ENCODE data around the gene MARVELD3. TPM values are rescaled to one million over a fixed set of nuclear protein-coding genes. Genes with fewer than 3 reads are reported as not detected.
"Not testable (repeated sequence)": the region's sequence is repeated elsewhere in the genome, so short reads cannot be mapped to it uniquely, and the experiment has no call there.

Gene MARVELD3
- polyA plus RNA-seq (11.4 to 17.8 TPM (median 11.6 TPM) in 3 replicates), polyA minus RNA-seq (7.5 to 20.3 TPM (median 13.0 TPM) in 3 replicates)
- 8.4 TPM for polyA plus RNA-seq (2011; ENCODE audit: low read depth)
- 12.0 and 12.4 TPM in 2 replicates for polyA plus RNA-seq (2011; cell fraction: cytosol; rRNA removed)
- polyA plus RNA-seq (2011; cell fraction: nucleus; rRNA removed) = 26.6 and 28.3 TPM in 2 replicates
- 11.6 and 15.9 TPM in 2 replicates for polyA plus RNA-seq (2012; ENCODE audit: low replicate concordance)
- polyA minus RNA-seq (2011; cell fraction: cytosol; rRNA and poly(A)+ RNA removed) = 15.3 TPM
- polyA minus RNA-seq (2011; cell fraction: nucleus; rRNA and poly(A)+ RNA removed) = 13.9 and 16.4 TPM in 2 replicates

GRCh38 chr16:71626018-71626857 lies at the start of gene MARVELD3:
Gene MARVELD3, plus strand, starts transcription at chr16:71626184. Its CDS starts 46 bp downstream, at chr16:71626230.
- Histone ChIP-seq H3K9ac (ENCODE audit: control insufficient read depth, extremely low read depth, insufficient read depth, low read length) (peak within 1 kb of the TSS; percentile 74), H2AFZ (ENCODE audit: control insufficient read depth, low read length) (peak within 1 kb of the TSS; percentile 86), H3K36me3 (ENCODE audit: control insufficient read depth in 2 of 2, extremely low read depth in 1 of 2, insufficient read depth in 2 of 2, low read length in 2 of 2) (no peaks in the 10 kb centered on the region), H4K20me1 (ENCODE audit: control insufficient read depth, extremely low read depth, insufficient read depth, low read length) (no peaks in the 10 kb centered on the region), H3K4me2 (ENCODE audit: control insufficient read depth, extremely low read depth, insufficient read depth, low read depth, low read length) (peak within 1 kb of the TSS; percentile 59), H3K4me1 (ENCODE audit: control insufficient read depth, extremely low read depth, insufficient read depth, low read length) (peaks cover 18% of the 10 kb centered on the region), H3K27me3 (ENCODE audit: control insufficient read depth, extremely low read depth, insufficient read depth, low read length) (no peaks in the 10 kb centered on the region), H3K79me2 (ENCODE audit: control insufficient read depth, insufficient read depth, low read length) (no peaks in the 10 kb centered on the region), H3K27ac (ENCODE audit: control insufficient read depth, insufficient read depth, low read length) (peak within 1 kb of the TSS; percentile 60), H3K9me3 (ENCODE audit: control insufficient read depth, low read depth, low read length) (no peaks in the 10 kb centered on the region), H3K9me1 (ENCODE audit: control insufficient read depth, extremely low read depth, insufficient read depth, low read length) (no peaks in the 10 kb centered on the region), H3K4me3 (ENCODE audit: control insufficient read depth in 2 of 3, extremely low read depth in 1 of 3, insufficient read depth in 2 of 3, low read depth in 1 of 3, low read length in 3 of 3) (peak within 1 kb of the TSS; percentile 79 to 94 (median 90))
- dilution Hi-C loops (cut with MboI; ENCODE audit: extremely low pct_ligation_motif_present, low sequenced_read_pairs) = no loop called here
- DNase-seq (ENCODE audit: low read depth, low spot score) (no peak), FAIRE-seq (no peak)
- TF ChIP-seq EZH2 (IDR thresholded peaks at IDR 0.05; ENCODE audit: low read length) (no peak), CTCF (optimal IDR thresholded peaks at IDR 0.05 in 1 of 3, IDR thresholded peaks at IDR 0.05 in 1 of 3, conservative IDR thresholded peaks at IDR 0.05 in 1 of 3; ENCODE audit: extremely low read depth in 1 of 3, insufficient read depth in 2 of 3, low read length in 3 of 3) (peak in 2 of 3 experiments; percentile 16 to 47)

GRCh38 chr16:71576971-71577370 lies 49.0 kb upstream of the MARVELD3 start, which contains the start of gene TAT:
Gene TAT, minus strand, starts transcription at chr16:71577092. Its CDS starts 677 bp downstream, at chr16:71576415.
- Histone ChIP-seq H3K79me2 (ENCODE audit: control insufficient read depth, insufficient read depth, low read length) (no peaks in the 10 kb centered on the region), H3K4me2 (ENCODE audit: control insufficient read depth, extremely low read depth, insufficient read depth, low read depth, low read length) (no peak within 1 kb of the TSS), H3K27me3 (ENCODE audit: control insufficient read depth, extremely low read depth, insufficient read depth, low read length) (no peaks in the 10 kb centered on the region), H3K9me3 (ENCODE audit: control insufficient read depth, low read depth, low read length) (no peaks in the 10 kb centered on the region), H3K9ac (ENCODE audit: control insufficient read depth, extremely low read depth, insufficient read depth, low read length) (no peak within 1 kb of the TSS), H3K36me3 (ENCODE audit: control insufficient read depth in 2 of 2, extremely low read depth in 1 of 2, insufficient read depth in 2 of 2, low read length in 2 of 2) (no peaks in the 10 kb centered on the region), H3K4me3 (ENCODE audit: control insufficient read depth in 2 of 3, extremely low read depth in 1 of 3, insufficient read depth in 2 of 3, low read depth in 1 of 3, low read length in 3 of 3) (no peak within 1 kb of the TSS), H3K4me1 (ENCODE audit: control insufficient read depth, extremely low read depth, insufficient read depth, low read length) (no peaks in the 10 kb centered on the region), H3K27ac (ENCODE audit: control insufficient read depth, insufficient read depth, low read length) (no peak within 1 kb of the TSS), H3K9me1 (ENCODE audit: control insufficient read depth, extremely low read depth, insufficient read depth, low read length) (no peaks in the 10 kb centered on the region), H4K20me1 (ENCODE audit: control insufficient read depth, extremely low read depth, insufficient read depth, low read length) (no peaks in the 10 kb centered on the region), H2AFZ (ENCODE audit: control insufficient read depth, low read length) (no peak within 1 kb of the TSS)
- TF ChIP-seq CTCF (optimal IDR thresholded peaks at IDR 0.05 in 1 of 3, IDR thresholded peaks at IDR 0.05 in 1 of 3, conservative IDR thresholded peaks at IDR 0.05 in 1 of 3; ENCODE audit: extremely low read depth in 1 of 3, insufficient read depth in 2 of 3, low read length in 3 of 3) = no peak
- TF ChIP-seq EZH2 (IDR thresholded peaks at IDR 0.05; ENCODE audit: low read length) = no peak
- DNase-seq (ENCODE audit: low read depth, low spot score) (no peak), FAIRE-seq (no peak)
- dilution Hi-C loops (cut with MboI; ENCODE audit: extremely low pct_ligation_motif_present, low sequenced_read_pairs) = no loop called here

- H2AFZ ChIP-seq (ENCODE audit: control insufficient read depth, low read length); H3K4me2 ChIP-seq (ENCODE audit: control insufficient read depth, extremely low read depth, insufficient read depth, low read depth, low read length); H3K27me3 ChIP-seq (ENCODE audit: control insufficient read depth, extremely low read depth, insufficient read depth, low read length); H3K9me3 ChIP-seq (ENCODE audit: control insufficient read depth, low read depth, low read length); DNase-seq (ENCODE audit: low read depth, low spot score); H3K9me1 ChIP-seq (ENCODE audit: control insufficient read depth, extremely low read depth, insufficient read depth, low read length); H3K9ac ChIP-seq (ENCODE audit: control insufficient read depth, extremely low read depth, insufficient read depth, low read length); H3K4me3 ChIP-seq (ENCODE audit: control insufficient read depth in 2 of 3, extremely low read depth in 1 of 3, insufficient read depth in 2 of 3, low read depth in 1 of 3, low read length in 3 of 3); H3K4me1 ChIP-seq (ENCODE audit: control insufficient read depth, extremely low read depth, insufficient read depth, low read length); H3K79me2 ChIP-seq (ENCODE audit: control insufficient read depth, insufficient read depth, low read length); FAIRE-seq; H4K20me1 ChIP-seq (ENCODE audit: control insufficient read depth, extremely low read depth, insufficient read depth, low read length); H3K27ac ChIP-seq (ENCODE audit: control insufficient read depth, insufficient read depth, low read length); dilution Hi-C loops (cut with MboI; ENCODE audit: extremely low pct_ligation_motif_present, low sequenced_read_pairs); H3K36me3 ChIP-seq (ENCODE audit: control insufficient read depth in 2 of 2, extremely low read depth in 1 of 2, insufficient read depth in 2 of 2, low read length in 2 of 2): not testable (repeated sequence)
Observed at GRCh38 chr16:71582553-71582848, 43.5 kb upstream of the MARVELD3 start.
